AG09309 (cell line): ENCODE measurements around the gene HOXB3.

ENCODE experiments used
- DNase-seq: peaks from one replicate; pipeline ENCODE4 v3.0.0-alpha.2; 2010; ENCODE audit warnings: low read depth
- H3K4me3 ChIP-seq: 2 replicates; pipeline ENCODE4 v1.5.1; 2011; ENCODE audit warnings: mild to moderate bottlenecking, low read depth, low read length, moderate library complexity; ENCODE audit not compliant: control insufficient read depth
- CTCF ChIP-seq: IDR thresholded peaks from 2 replicates; pipeline ENCODE4 v1.5.1; 2011; ENCODE audit warnings: mild to moderate bottlenecking, low read depth, low read length, inconsistent platforms; ENCODE audit not compliant: insufficient read depth, control insufficient read depth; ENCODE audit errors: missing control alignments

Gene HOXB3

DNA sequence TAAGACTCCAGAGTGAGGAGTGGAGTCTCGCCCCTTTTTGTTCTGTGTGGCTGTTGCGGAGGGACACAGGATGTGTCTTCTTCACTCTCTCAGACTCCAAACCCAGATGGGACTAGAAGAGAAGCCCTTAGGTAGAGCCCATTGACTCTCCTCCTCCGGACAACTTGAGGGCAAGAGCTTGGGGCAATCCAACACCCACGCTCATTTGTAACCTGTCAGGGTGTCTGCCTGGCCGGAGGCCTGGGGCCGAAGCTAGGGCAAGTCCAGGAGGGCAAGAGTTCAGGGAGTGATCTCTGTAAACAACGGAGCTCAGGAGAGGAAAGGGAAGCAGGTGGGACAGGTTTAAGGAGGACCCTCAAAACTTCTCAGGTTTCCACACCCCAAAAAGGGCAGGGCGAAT lies 57.8 kb downstream of the HOXB3 start:
- no peak for DNase-seq
- H3K4me3 ChIP-seq: no peak overlapping the region
- TF ChIP-seq CTCF: no peak

- no peak for DNase-seq
- TF ChIP-seq CTCF: no peak
- no peak within 1 kb of the TSS for H3K4me3 ChIP-seq
These were observed 59.2 kb downstream of the HOXB3 start, which contains the start of gene HOXB1 for GRCh38 chr17:48530887-48531272. HOXB1 (minus strand) TSS chr17:48531011; CDS start chr17:48530904, 107 bp downstream.

- H3K4me3 ChIP-seq: no peak overlapping the region
- no peak for TF ChIP-seq CTCF
These were observed 59.7 kb downstream of the HOXB3 start for GRCh38 chr17:48530208-48530886.

GRCh38 chr17:48529683-48530009 lies 60.4 kb downstream of the HOXB3 start:
- TF ChIP-seq CTCF: no peak
- H3K4me3 ChIP-seq: no peak overlapping the region
- DNase-seq: no peak

More at GRCh38 chr17:48530208-48530886, 59.7 kb downstream of the HOXB3 start:
- no peak for DNase-seq

DNA sequence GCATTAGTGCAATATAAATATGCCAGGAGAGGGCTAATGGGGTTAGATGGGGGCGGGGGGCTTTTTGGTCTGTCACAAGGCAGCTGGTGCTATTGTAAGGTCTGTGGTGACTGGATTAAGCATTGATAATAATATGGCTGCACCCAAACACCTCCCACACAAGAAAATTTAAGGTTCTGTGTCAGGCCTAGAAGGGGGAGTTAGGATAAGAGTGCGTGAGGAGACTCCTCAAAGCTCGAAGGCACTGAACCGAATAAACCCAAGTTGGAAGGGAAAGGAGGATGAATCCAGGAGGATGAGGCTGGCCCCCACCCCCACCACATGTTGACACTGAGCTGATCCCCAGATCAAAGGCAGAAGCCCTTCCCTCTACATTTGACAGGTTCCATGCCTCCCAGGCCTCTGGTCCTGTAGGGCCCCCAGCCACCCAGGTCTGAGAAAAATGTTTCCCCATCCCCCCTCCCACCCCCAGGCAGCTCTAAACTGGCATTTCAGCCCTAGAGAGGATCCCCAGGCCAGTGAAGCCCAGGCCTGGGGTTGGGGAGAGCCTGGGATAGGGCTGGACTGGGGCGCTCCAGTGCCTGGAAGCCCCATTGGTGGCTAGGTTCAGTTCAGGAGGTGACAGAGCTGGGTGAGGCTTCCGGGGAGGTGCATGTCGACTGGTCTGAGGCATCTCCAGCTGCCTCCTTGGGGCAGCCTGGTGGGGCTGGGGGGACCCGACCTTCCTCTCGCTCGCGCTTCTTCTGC lies 60.9 kb downstream of the HOXB3 start:
- no peak for TF ChIP-seq CTCF
- no peak for DNase-seq
- H3K4me3 ChIP-seq: no peak overlapping the region

GRCh38 chr17:48528153-48528935 lies 61.7 kb downstream of the HOXB3 start:
- no peak for TF ChIP-seq CTCF
- no peak for DNase-seq
- H3K4me3 ChIP-seq: no peak overlapping the region
